ENCODE measurements around the gene C9orf50.
A peak's percentile ranks its signal among the peaks of the same experiment; 100 is the strongest.
"Not testable (repeated sequence)": the region's sequence is repeated elsewhere in the genome, so short reads cannot be mapped to it uniquely, and the experiment has no call there.

C9orf50 gene

GRCh38 chr9:129620669-129621295, at the start of gene C9orf50:
C9orf50 (minus strand) TSS chr9:129621101; CDS start chr9:129620574, 527 bp downstream.
- DNase-seq (ENCODE audit: low read depth): no peak

GRCh38 chr9:129669946-129670345, 49.0 kb upstream of the C9orf50 start:
- DNase-seq (ENCODE audit: low read depth): no peak

- DNase-seq (ENCODE audit: low read depth): no peak
Observed at GRCh38 chr9:129669141-129669718, 48.3 kb upstream of the C9orf50 start.

- DNase-seq (ENCODE audit: low read depth): no peak
Observed at GRCh38 chr9:129667850-129668249, 46.9 kb upstream of the C9orf50 start.

GRCh38 chr9:129667378-129667777, 46.5 kb upstream of the C9orf50 start:
- no peak for DNase-seq (ENCODE audit: low read depth)

- no peak for DNase-seq (ENCODE audit: low read depth)
Observed at GRCh38 chr9:129666575-129666974, 45.7 kb upstream of the C9orf50 start.

- DNase-seq (ENCODE audit: low read depth): no peak
Observed at GRCh38 chr9:129665814-129666520, 45.1 kb upstream of the C9orf50 start.

- no peak for DNase-seq (ENCODE audit: low read depth)
Observed at GRCh38 chr9:129665389-129665775, 44.5 kb upstream of the C9orf50 start, which contains the start of gene PRRX2. PRRX2 (plus strand) TSS chr9:129665647; CDS start chr9:129665868, 221 bp downstream.

- no peak for DNase-seq (ENCODE audit: low read depth)
Observed at GRCh38 chr9:129664746-129665388, 44.0 kb upstream of the C9orf50 start.

- not testable (repeated sequence) for DNase-seq (ENCODE audit: low read depth)
Observed at GRCh38 chr9:129662239-129662638, 41.3 kb upstream of the C9orf50 start.

GRCh38 chr9:129661029-129661428, 40.1 kb upstream of the C9orf50 start:
- no peak for DNase-seq (ENCODE audit: low read depth)

- DNase-seq (ENCODE audit: low read depth): peak; percentile 47
Observed at GRCh38 chr9:129656795-129657390, 36.0 kb upstream of the C9orf50 start.

GRCh38 chr9:129655696-129656095, 34.8 kb upstream of the C9orf50 start:
- DNase-seq (ENCODE audit: low read depth): no peak

GRCh38 chr9:129655154-129655553, 34.3 kb upstream of the C9orf50 start:
- DNase-seq (ENCODE audit: low read depth): no peak

- DNase-seq (ENCODE audit: low read depth): no peak
Observed at GRCh38 chr9:129654554-129655040, 33.7 kb upstream of the C9orf50 start.

GRCh38 chr9:129653823-129654553, 33.1 kb upstream of the C9orf50 start:
- no peak for DNase-seq (ENCODE audit: low read depth)

- DNase-seq (ENCODE audit: low read depth): no peak
Observed at GRCh38 chr9:129650680-129651235, 29.9 kb upstream of the C9orf50 start.

GRCh38 chr9:129649726-129650679, 29.1 kb upstream of the C9orf50 start:
- DNase-seq (ENCODE audit: low read depth): no peak

GRCh38 chr9:129648764-129649115, 27.8 kb upstream of the C9orf50 start:
- DNase-seq (ENCODE audit: low read depth): no peak

Measured in HS-5 (cell line).